Upper lobe of left lung (tissue), 6 donors: ENCODE measurements around the gene KLK2. TPM values are rescaled to one million over a fixed set of nuclear protein-coding genes. Genes with fewer than 3 reads are reported as not detected.
"Not testable (repeated sequence)": the region's sequence is repeated elsewhere in the genome, so short reads cannot be mapped to it uniquely, and the experiment has no call there.

ENCODE experiments used
- ATAC-seq, 2 donors: fragments of 200-7000 bp; cut with Tn5 transposase; one replicate each; pipeline ENCODE4 v1.9.1; 2022; ENCODE audit warnings: mild to moderate bottlenecking in 2 of 2, moderate library complexity in 2 of 2; ENCODE audit not compliant: low FRiP score in 2 of 2
- DNase-seq, 2 donors: peaks; one replicate each; pipeline ENCODE4 v3.0.0-alpha.2; 2019 to 2020
- H3K27ac ChIP-seq, 4 donors: fragments of 200-600 bp; sonication (generic); one replicate each; pipeline ENCODE4 v1.5.1; 2016 to 2019
- H3K27me3 ChIP-seq, 4 donors: fragments of 200-600 bp; sonication (generic); one replicate each; pipeline ENCODE4 v1.5.1; 2017 to 2019
- H3K36me3 ChIP-seq, 4 donors: fragments of 200-600 bp; sonication (generic); one replicate each; pipeline ENCODE4 v1.5.1; 2016 to 2019
- H3K4me1 ChIP-seq, 4 donors: fragments of 200-600 bp; sonication (generic); one replicate each; pipeline ENCODE4 v1.5.1; 2018 to 2019
- H3K4me3 ChIP-seq, 4 donors: fragments of 200-600 bp; sonication (generic); one replicate each; pipeline ENCODE4 v1.5.1; 2017 to 2019; ENCODE audit warnings: mild to moderate bottlenecking in 2 of 4, moderate library complexity in 1 of 4
- H3K9me3 ChIP-seq, 4 donors: fragments of 200-600 bp; sonication (generic); one replicate each; pipeline ENCODE4 v1.5.1; 2018 to 2019
- CTCF ChIP-seq, 6 experiments: fragments of 450-650 bp in 4 of 6; fragments of 200-600 bp in 2 of 6; sonication (generic) in 2 of 6; IDR thresholded peaks; one replicate each; pipeline ENCODE4 v1.5.1; 2016 to 2019; ENCODE audit warnings: antibody characterized with exemption in 6 of 6
- EP300 ChIP-seq, 4 donors: sonication (generic); formaldehyde crosslinking; IDR thresholded peaks; one replicate each; pipeline ENCODE4 v1.5.1; 2017; ENCODE audit warnings: antibody characterized with exemption in 4 of 4, control low read depth in 2 of 4
- POLR2A ChIP-seq, 4 donors: fragments of 450-650 bp; IDR thresholded peaks; one replicate each; pipeline ENCODE4 v1.5.1; 2016 to 2017; ENCODE audit warnings: antibody characterized with exemption in 4 of 4, mild to moderate bottlenecking in 2 of 4
- POLR2AphosphoS5 ChIP-seq, 2 donors: sonication (generic); formaldehyde crosslinking; IDR thresholded peaks; one replicate each; pipeline ENCODE4 v1.5.1; 2017; ENCODE audit warnings: antibody characterized with exemption in 2 of 2
- WGBS, 2 donors: methylation state at CpG; one replicate each; pipeline ENCODE4 v1.1.5; 2017 to 2018; 5-methylcytosine and 5-hydroxymethylcytosine counted together
- total RNA-seq, 6 donors: library from RNA; depleted of rRNA in 4 of 6; stranded (reverse); fragments of >200 nt in 4 of 6; gene quantifications; one replicate each; pipeline versions ENCODE4 v1.1.0 to v1.2.1, GENCODE V29; 2016 to 2021
- donor health status: DM: no; HTN: no; CAD: no; lungs with moderate emphysema.
- donor health status: DM: no; HTN: yes; CAD: no; lungs with severe emphysema.

The KLK2 gene
- total RNA-seq, 6 donors from 2014 or later, result not detected

- Histone ChIP-seq H3K27ac (no peak overlapping the region), H3K4me3 (no peak overlapping the region), H3K9me3 (no peaks in the 10 kb centered on the region), H3K4me1 (no peaks in the 10 kb centered on the region), H3K36me3 (no peaks in the 10 kb centered on the region), H3K27me3 (no peaks in the 10 kb centered on the region)
- ATAC-seq, result no peak
- no peak for DNase-seq
- TF ChIP-seq POLR2AphosphoS5 (IDR thresholded peaks at IDR 0.05), result no peak
- TF ChIP-seq CTCF (IDR thresholded peaks at IDR 0.05), result no peak
- no peak for TF ChIP-seq POLR2A (IDR thresholded peaks at IDR 0.05)
- TF ChIP-seq EP300 (IDR thresholded peaks at IDR 0.05), result no peak
- 90 to 92% methylated on average over 18 of the region's 18 CpGs for WGBS, 2 donors
These were observed 20.0 kb downstream of the KLK2 start for GRCh38 chr19:50893047-50893736.

- ATAC-seq, result no peak
- H3K27ac ChIP-seq, result no peak overlapping the region
These were observed 21.5 kb downstream of the KLK2 start for GRCh38 chr19:50894478-50895356.

GRCh38 chr19:50896089-50896590 lies 22.9 kb downstream of the KLK2 start:
- not testable (repeated sequence) for H3K4me1 ChIP-seq, H3K27ac ChIP-seq, DNase-seq, ATAC-seq, H3K9me3 ChIP-seq, H3K27me3 ChIP-seq, H3K4me3 ChIP-seq, H3K36me3 ChIP-seq
- 88 to 89% methylated on average over 9 of the region's 9 CpGs for WGBS, 2 donors

More at GRCh38 chr19:50894478-50895356, 21.5 kb downstream of the KLK2 start:
- no peak for TF ChIP-seq EP300 (IDR thresholded peaks at IDR 0.05)
- no peak for TF ChIP-seq CTCF (IDR thresholded peaks at IDR 0.05)
- TF ChIP-seq POLR2AphosphoS5 (IDR thresholded peaks at IDR 0.05), result no peak
- no peak for TF ChIP-seq POLR2A (IDR thresholded peaks at IDR 0.05)
- H3K4me3 ChIP-seq, result no peak overlapping the region
- H3K36me3 ChIP-seq, result no peaks in the 10 kb centered on the region
- peak in 1 of 2 donors; percentile 17 for DNase-seq
- no peaks in the 10 kb centered on the region for H3K9me3 ChIP-seq
- 70 to 72% methylated on average over 10 of the region's 10 CpGs for WGBS, 2 donors
- no peaks in the 10 kb centered on the region for H3K27me3 ChIP-seq
- H3K4me1 ChIP-seq, result no peaks in the 10 kb centered on the region

- H3K27ac ChIP-seq, result no peak overlapping the region
- 61 to 68% methylated on average over 5 to 6 of the region's 6 CpGs for WGBS, 2 donors
- no peaks in the 10 kb centered on the region for H3K9me3 ChIP-seq
- no peak overlapping the region for H3K4me3 ChIP-seq
- TF ChIP-seq POLR2A (IDR thresholded peaks at IDR 0.05), result no peak
- TF ChIP-seq CTCF (IDR thresholded peaks at IDR 0.05), result no peak
- TF ChIP-seq POLR2AphosphoS5 (IDR thresholded peaks at IDR 0.05), result no peak
- no peak for TF ChIP-seq EP300 (IDR thresholded peaks at IDR 0.05)
- peak in 1 of 2 donors; percentile 41 for ATAC-seq
- no peak for DNase-seq
- H3K4me1 ChIP-seq, result no peaks in the 10 kb centered on the region
- H3K36me3 ChIP-seq, result no peaks in the 10 kb centered on the region
- no peaks in the 10 kb centered on the region for H3K27me3 ChIP-seq
These were observed 23.5 kb downstream of the KLK2 start for GRCh38 chr19:50896591-50897190.

GRCh38 chr19:50897191-50897607 lies 24.0 kb downstream of the KLK2 start:
- no peaks in the 10 kb centered on the region for H3K27me3 ChIP-seq
- DNase-seq, result no peak
- ATAC-seq, result peak in 1 of 2 donors; percentile 44
- no peak overlapping the region for H3K27ac ChIP-seq
- no peaks in the 10 kb centered on the region for H3K9me3 ChIP-seq
- WGBS, 2 donors, result 54 to 60% methylated on average over 3 of the region's 3 CpGs
- no peak overlapping the region for H3K4me3 ChIP-seq
- no peak for TF ChIP-seq POLR2A (IDR thresholded peaks at IDR 0.05)
- no peak for TF ChIP-seq CTCF (IDR thresholded peaks at IDR 0.05)
- no peak for TF ChIP-seq POLR2AphosphoS5 (IDR thresholded peaks at IDR 0.05)
- TF ChIP-seq EP300 (IDR thresholded peaks at IDR 0.05), result no peak
- H3K4me1 ChIP-seq, result no peaks in the 10 kb centered on the region
- no peaks in the 10 kb centered on the region for H3K36me3 ChIP-seq
